ENCODE measurements around the gene NDOR1.
"Not testable (repeated sequence)": the region's sequence is repeated elsewhere in the genome, so short reads cannot be mapped to it uniquely, and the experiment has no call there.

The NDOR1 gene

DNA sequence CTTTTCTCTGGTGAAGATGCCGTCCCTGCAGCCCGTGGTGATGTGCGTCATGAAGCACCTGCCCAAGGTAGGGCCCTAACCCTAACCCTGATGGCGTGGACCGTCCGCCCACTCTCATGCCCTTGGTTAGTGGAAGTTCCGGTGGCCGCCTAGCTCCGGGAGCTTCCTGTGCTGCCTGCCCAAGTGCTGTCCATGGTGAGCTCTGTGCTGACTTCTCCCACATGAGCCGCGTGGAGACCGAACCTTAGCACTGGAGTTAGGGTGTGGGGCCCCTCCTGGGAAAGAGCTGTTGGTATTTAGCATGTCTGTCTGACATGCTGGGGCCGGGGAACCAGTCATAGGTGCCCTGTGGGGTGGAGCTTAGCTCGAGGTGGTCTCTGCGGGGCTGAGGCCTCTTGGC lies 50.9 kb downstream of the NDOR1 start:
- Histone ChIP-seq H3K4me1 (peaks cover 3% of the 10 kb centered on the region), H3K27ac (no peak overlapping the region), H2AFZ (no peak overlapping the region), H3K36me3 (ENCODE audit: control insufficient read depth, insufficient read depth, low read length) (no peaks in the 10 kb centered on the region), H3K4me3 (ENCODE audit: low read depth, low read length) (peak overlapping the region; percentile 88), H3K27me3 (ENCODE audit: control insufficient read depth, insufficient read depth, low read length) (no peaks in the 10 kb centered on the region), H3K4me2 (ENCODE audit: low read length) (peak overlapping the region; percentile 55), H3K79me2 (no peaks in the 10 kb centered on the region), H3K9me3 (ENCODE audit: control insufficient read depth, low read length) (no peaks in the 10 kb centered on the region), H3K9ac (no peak overlapping the region)
- TF ChIP-seq, protein P1, sequence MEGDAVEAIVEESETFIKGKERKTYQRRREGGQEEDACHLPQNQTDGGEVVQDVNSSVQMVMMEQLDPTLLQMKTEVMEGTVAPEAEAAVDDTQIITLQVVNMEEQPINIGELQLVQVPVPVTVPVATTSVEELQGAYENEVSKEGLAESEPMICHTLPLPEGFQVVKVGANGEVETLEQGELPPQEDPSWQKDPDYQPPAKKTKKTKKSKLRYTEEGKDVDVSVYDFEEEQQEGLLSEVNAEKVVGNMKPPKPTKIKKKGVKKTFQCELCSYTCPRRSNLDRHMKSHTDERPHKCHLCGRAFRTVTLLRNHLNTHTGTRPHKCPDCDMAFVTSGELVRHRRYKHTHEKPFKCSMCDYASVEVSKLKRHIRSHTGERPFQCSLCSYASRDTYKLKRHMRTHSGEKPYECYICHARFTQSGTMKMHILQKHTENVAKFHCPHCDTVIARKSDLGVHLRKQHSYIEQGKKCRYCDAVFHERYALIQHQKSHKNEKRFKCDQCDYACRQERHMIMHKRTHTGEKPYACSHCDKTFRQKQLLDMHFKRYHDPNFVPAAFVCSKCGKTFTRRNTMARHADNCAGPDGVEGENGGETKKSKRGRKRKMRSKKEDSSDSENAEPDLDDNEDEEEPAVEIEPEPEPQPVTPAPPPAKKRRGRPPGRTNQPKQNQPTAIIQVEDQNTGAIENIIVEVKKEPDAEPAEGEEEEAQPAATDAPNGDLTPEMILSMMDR (IDR thresholded peaks at IDR 0.05), result no peak

DNA sequence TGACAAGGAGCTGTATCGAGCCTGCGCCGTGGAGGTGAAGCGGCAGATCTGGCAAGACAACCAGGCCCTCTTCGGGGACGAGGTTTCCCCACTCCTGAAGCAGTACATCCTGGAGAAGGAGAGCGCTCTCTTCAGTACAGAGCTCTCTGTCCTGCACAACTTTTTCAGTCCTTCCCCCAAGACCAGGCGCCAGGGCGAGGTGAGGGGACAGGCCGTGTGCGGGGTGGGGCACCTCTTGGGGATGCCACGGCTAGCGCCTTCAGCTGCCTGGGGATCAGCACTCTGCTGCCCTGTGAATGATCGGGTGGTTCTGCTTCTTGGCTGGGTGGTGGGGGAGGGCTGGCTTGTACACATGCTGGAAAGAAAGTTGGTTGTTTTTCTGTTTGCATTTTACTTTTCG lies 51.4 kb downstream of the NDOR1 start:
- H3K4me2 ChIP-seq (ENCODE audit: low read length), result no peak overlapping the region

DNA sequence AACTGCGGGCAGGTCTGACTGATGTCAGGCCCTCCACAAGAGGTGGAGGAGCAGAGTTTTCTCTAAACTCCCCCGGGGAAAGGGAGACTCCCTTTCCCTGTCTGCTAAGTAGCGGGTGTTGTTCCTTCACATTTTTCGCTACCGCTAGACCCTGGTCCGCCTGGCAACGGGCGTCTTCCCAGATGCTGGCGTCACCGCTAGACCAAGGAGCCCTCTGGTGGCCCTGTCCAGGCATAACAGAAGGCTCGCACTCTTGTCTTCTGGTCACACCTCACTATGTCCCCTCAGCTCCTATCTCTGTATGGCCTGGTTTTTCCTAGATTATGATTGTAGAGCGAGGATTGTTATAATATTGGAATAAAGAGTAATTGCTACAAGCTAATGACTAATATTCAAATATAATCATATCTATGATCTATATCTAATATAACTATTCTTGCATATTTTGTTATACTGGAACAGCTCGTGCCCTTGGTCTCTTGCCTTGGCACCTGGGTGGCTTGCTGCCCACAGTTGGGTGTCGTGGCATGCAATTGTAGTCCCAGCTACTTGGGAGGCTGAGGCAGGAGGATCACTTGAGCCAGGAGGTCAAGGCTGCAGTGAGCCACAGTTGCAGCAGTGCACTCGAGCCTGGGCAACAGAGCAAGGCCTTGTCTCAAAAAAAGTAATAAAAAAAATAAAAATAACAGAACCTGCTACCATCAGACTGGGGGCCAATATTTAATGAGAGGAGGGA lies 56.8 kb downstream of the NDOR1 start:
- not testable (repeated sequence) for H3K27ac ChIP-seq; H3K79me2 ChIP-seq; H3K27me3 ChIP-seq (ENCODE audit: control insufficient read depth, insufficient read depth, low read length); H3K4me2 ChIP-seq (ENCODE audit: low read length); H3K36me3 ChIP-seq (ENCODE audit: control insufficient read depth, insufficient read depth, low read length); H2AFZ ChIP-seq; H3K4me1 ChIP-seq; H3K4me3 ChIP-seq (ENCODE audit: low read depth, low read length); H3K9me3 ChIP-seq (ENCODE audit: control insufficient read depth, low read length); H3K9ac ChIP-seq
- TF ChIP-seq, protein P1 (IDR thresholded peaks at IDR 0.05), result peak; percentile 31

More for the DNA sequence above, 51.4 kb downstream of the NDOR1 start:
- Histone ChIP-seq H3K79me2 (no peaks in the 10 kb centered on the region), H2AFZ (no peak overlapping the region), H3K27ac (no peak overlapping the region), H3K4me3 (ENCODE audit: low read depth, low read length) (no peak overlapping the region), H3K9ac (no peak overlapping the region), H3K36me3 (ENCODE audit: control insufficient read depth, insufficient read depth, low read length) (no peaks in the 10 kb centered on the region), H3K4me1 (peaks cover 3% of the 10 kb centered on the region), H3K27me3 (ENCODE audit: control insufficient read depth, insufficient read depth, low read length) (no peaks in the 10 kb centered on the region), H3K9me3 (ENCODE audit: control insufficient read depth, low read length) (no peaks in the 10 kb centered on the region)
- TF ChIP-seq, protein P1 (IDR thresholded peaks at IDR 0.05), result no peak

DNA sequence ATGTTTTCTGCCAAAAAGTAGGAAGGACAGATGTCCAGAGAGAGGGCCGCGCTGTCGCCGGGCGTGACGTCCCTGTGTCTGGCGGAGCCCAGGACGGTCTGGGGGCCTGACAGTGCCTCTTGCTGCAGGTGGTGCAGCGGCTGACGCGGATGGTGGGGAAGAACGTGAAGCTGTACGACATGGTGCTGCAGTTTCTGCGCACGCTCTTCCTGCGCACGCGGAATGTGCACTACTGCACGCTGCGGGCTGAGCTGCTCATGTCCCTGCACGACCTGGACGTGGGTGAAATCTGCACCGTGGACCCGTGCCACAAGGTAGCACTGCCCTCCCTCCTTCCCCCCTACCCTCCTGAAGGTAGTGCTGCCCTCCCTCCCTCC lies 57.4 kb downstream of the NDOR1 start:
- Histone ChIP-seq H2AFZ (no peak overlapping the region), H3K4me2 (ENCODE audit: low read length) (no peak overlapping the region), H3K9ac (no peak overlapping the region), H3K4me3 (ENCODE audit: low read depth, low read length) (no peak overlapping the region), H3K27ac (no peak overlapping the region), H3K79me2 (no peaks in the 10 kb centered on the region), H3K4me1 (no peaks in the 10 kb centered on the region), H3K27me3 (ENCODE audit: control insufficient read depth, insufficient read depth, low read length) (no peaks in the 10 kb centered on the region), H3K36me3 (ENCODE audit: control insufficient read depth, insufficient read depth, low read length) (no peaks in the 10 kb centered on the region), H3K9me3 (ENCODE audit: control insufficient read depth, low read length) (no peaks in the 10 kb centered on the region)
- TF ChIP-seq, protein P1 (IDR thresholded peaks at IDR 0.05), result no peak

DNA sequence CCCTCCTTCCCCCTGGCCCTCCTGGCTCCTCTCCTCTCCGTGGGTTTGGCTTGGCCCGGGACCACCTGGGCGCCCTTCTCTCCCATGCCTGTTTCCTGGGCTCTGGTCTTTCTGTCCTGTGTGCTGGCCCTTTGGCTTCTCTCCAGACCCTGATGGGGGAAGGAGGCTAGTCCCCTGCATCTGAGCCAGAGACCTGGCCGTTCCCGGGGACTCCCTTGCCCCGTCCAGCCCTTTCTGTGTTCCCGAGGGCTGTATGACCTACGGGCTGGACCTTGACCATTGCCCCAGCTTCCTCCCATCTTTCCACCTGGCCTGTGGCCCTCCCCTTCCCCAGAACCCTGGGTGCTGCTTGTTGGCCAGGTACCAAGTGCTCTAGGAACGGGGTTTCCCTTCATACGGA lies 58.0 kb downstream of the NDOR1 start:
- Histone ChIP-seq H3K79me2 (no peaks in the 10 kb centered on the region), H3K27ac (no peak overlapping the region), H3K36me3 (ENCODE audit: control insufficient read depth, insufficient read depth, low read length) (no peaks in the 10 kb centered on the region), H2AFZ (no peak overlapping the region), H3K4me2 (ENCODE audit: low read length) (no peak overlapping the region), H3K4me1 (peaks cover under 1% of the 10 kb centered on the region), H3K4me3 (ENCODE audit: low read depth, low read length) (no peak overlapping the region), H3K9ac (no peak overlapping the region), H3K27me3 (ENCODE audit: control insufficient read depth, insufficient read depth, low read length) (no peaks in the 10 kb centered on the region), H3K9me3 (ENCODE audit: control insufficient read depth, low read length) (no peaks in the 10 kb centered on the region)
- TF ChIP-seq, protein P1 (IDR thresholded peaks at IDR 0.05), result no peak
